Mesenchymal stem cell (in vitro differentiated cells and primary cell): ENCODE measurements around the gene C1orf210.
A peak's percentile ranks its signal among the peaks of the same experiment; 100 is the strongest.

Experiments used
- DNase-seq: peaks from one replicate; pipeline ENCODE4 v3.0.0-alpha.2; 2013
- H2AFZ ChIP-seq: one replicate; pipeline ENCODE4 v1.6.1; 2013; ENCODE audit warnings: low read depth, mild to moderate bottlenecking, control low read depth, inconsistent platforms, low read length, moderate library complexity
- H2AK5ac ChIP-seq: 2 replicates; pipeline ENCODE4 v1.6.1; 2013; ENCODE audit warnings: low read length, moderate library complexity, mild to moderate bottlenecking, inconsistent platforms; ENCODE audit not compliant: severe bottlenecking
- H2BK120ac ChIP-seq: one replicate; pipeline ENCODE4 v1.6.1; 2013; ENCODE audit warnings: low read depth, mild to moderate bottlenecking, inconsistent platforms, low read length, moderate library complexity
- H2BK12ac ChIP-seq, 2 experiments: one replicate each; pipeline ENCODE4 v1.6.1; 2013; ENCODE audit warnings: inconsistent platforms in 2 of 2, low read length in 2 of 2, mild to moderate bottlenecking in 2 of 2, moderate library complexity in 2 of 2, control low read depth in 1 of 2
- H2BK15ac ChIP-seq: one replicate; pipeline ENCODE4 v1.6.1; 2013; ENCODE audit warnings: mild to moderate bottlenecking, low read depth, inconsistent platforms; ENCODE audit not compliant: poor library complexity, severe bottlenecking
- H2BK5ac ChIP-seq: 2 replicates; pipeline ENCODE4 v1.6.1; 2013; ENCODE audit warnings: low read depth, mild to moderate bottlenecking, low read length, control low read depth, inconsistent platforms; ENCODE audit not compliant: poor library complexity, severe bottlenecking
- H3K14ac ChIP-seq, 2 experiments: one replicate each; pipeline ENCODE4 v1.6.1; 2013; ENCODE audit warnings: inconsistent platforms in 2 of 2, low read length in 2 of 2, control low read depth in 1 of 2, mild to moderate bottlenecking in 1 of 2, moderate library complexity in 1 of 2
- H3K18ac ChIP-seq, 2 experiments: one replicate each; pipeline ENCODE4 v1.6.1; 2013; ENCODE audit warnings: inconsistent platforms in 2 of 2, low read length in 2 of 2, control low read depth in 1 of 2, low read depth in 1 of 2, mild to moderate bottlenecking in 1 of 2
- H3K23ac ChIP-seq, 2 experiments: one replicate each; pipeline ENCODE4 v1.6.1; 2013; ENCODE audit warnings: inconsistent platforms in 2 of 2, low read length in 2 of 2, mild to moderate bottlenecking in 2 of 2, moderate library complexity in 2 of 2, control low read depth in 1 of 2
- H3K27ac ChIP-seq: 2 replicates; pipeline ENCODE4 v1.5.1; 2013; ENCODE audit warnings: mild to moderate bottlenecking, moderate library complexity, low read length, control low read depth, inconsistent platforms; ENCODE audit not compliant: poor library complexity, severe bottlenecking
- H3K27me3 ChIP-seq, 2 experiments: 2 replicates each; pipeline versions ENCODE4 v1.6.1 to v1.7.0; 2013; ENCODE audit warnings: low read length in 2 of 2, mild to moderate bottlenecking in 2 of 2, moderate library complexity in 2 of 2, control low read depth in 1 of 2, inconsistent platforms in 1 of 2; ENCODE audit not compliant: control insufficient read depth in 1 of 2, insufficient read depth in 1 of 2
- H3K36me3 ChIP-seq, 2 experiments: 2 replicates each; pipeline versions ENCODE4 v1.6.1 to v1.7.0; 2013; ENCODE audit warnings: low read length in 2 of 2, control low read depth in 1 of 2, inconsistent platforms in 1 of 2, low read depth in 1 of 2, mild to moderate bottlenecking in 1 of 2; ENCODE audit not compliant: insufficient read depth in 2 of 2, control insufficient read depth in 1 of 2
- H3K4ac ChIP-seq, 2 experiments: one replicate each; pipeline ENCODE4 v1.6.1; 2013; ENCODE audit warnings: inconsistent platforms in 2 of 2, low read length in 2 of 2, mild to moderate bottlenecking in 2 of 2, moderate library complexity in 2 of 2, control low read depth in 1 of 2, low read depth in 1 of 2
- H3K4me1 ChIP-seq: 2 replicates; pipeline ENCODE4 v1.6.1; 2013; ENCODE audit warnings: low read depth, low read length, control low read depth; ENCODE audit not compliant: control insufficient read depth, insufficient read depth
- H3K4me2 ChIP-seq: 2 replicates; pipeline ENCODE4 v1.6.1; 2013; ENCODE audit warnings: low read length, mild to moderate bottlenecking, inconsistent platforms; ENCODE audit not compliant: poor library complexity, severe bottlenecking
- H3K4me3 ChIP-seq, 2 experiments: 2 replicates each; pipeline versions ENCODE4 v1.5.1 to v1.7.0; 2013; ENCODE audit warnings: low read length in 2 of 2, mild to moderate bottlenecking in 2 of 2, control low read depth in 1 of 2, low read depth in 1 of 2; ENCODE audit not compliant: insufficient read depth in 1 of 2
- H3K79me1 ChIP-seq: replicated peaks from 2 replicates; pipeline ENCODE4 v1.6.1; 2013; ENCODE audit warnings: mild to moderate bottlenecking, control low read depth, low read length, inconsistent platforms; ENCODE audit not compliant: poor library complexity, severe bottlenecking
- H3K9ac ChIP-seq: 2 replicates; pipeline ENCODE4 v1.7.0; 2013; ENCODE audit warnings: mild to moderate bottlenecking, low read length, moderate library complexity
- H3K9me3 ChIP-seq: 2 replicates; pipeline ENCODE4 v1.7.0; 2013; ENCODE audit warnings: mild to moderate bottlenecking, low read length; ENCODE audit not compliant: control insufficient read depth
- H4K8ac ChIP-seq: one replicate; pipeline ENCODE4 v1.6.1; 2013; ENCODE audit warnings: inconsistent platforms, mild to moderate bottlenecking, low read length, moderate library complexity
- H4K91ac ChIP-seq: one replicate; pipeline ENCODE4 v1.6.1; 2013; ENCODE audit warnings: mild to moderate bottlenecking, low read length, inconsistent platforms
- WGBS: methylation state at CpG from one replicate; pipeline ENCODE4 v1.1.7; 2013; ENCODE audit warnings: mixed read lengths; 5-methylcytosine and 5-hydroxymethylcytosine counted together

C1orf210 gene

DNA sequence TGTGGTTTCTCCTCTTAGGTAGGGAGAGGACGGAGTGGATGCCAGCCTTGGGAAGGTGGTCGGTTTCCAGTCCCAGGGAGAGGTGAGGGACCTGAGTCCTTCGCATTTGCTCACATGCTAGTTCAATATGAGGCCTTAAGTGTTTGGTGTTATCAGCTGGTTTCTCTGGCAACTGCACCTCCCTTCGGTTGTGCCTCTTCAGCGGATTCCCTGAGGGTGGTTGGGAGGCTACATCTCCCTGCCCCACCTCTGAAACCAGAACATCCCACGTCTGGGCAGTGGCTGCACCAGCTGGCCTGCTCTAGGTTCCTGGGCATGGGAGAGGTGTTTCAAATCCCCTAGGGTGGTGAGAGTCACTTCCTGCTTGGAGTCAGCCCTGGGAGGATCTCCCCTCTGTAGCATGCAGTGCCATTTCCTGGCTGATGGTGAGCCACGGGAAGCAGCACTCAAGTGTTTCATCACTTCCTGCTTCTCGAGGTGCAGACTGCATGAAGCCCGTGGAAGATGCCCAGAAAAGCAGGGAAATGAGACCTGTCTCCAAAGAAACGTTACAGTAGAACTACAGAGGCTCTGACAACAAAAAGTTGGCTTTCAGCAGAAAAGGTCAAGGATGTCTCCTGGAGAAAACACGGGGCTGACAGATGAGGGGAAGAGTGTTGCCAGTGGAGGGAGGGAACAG is 11.1 kb downstream of the C1orf210 start:
- H4K91ac ChIP-seq, result peak overlapping the region; percentile 72
- H2BK15ac ChIP-seq, result peak overlapping the region; percentile 56
- H3K27me3 ChIP-seq, result peaks cover 15 to 33% of the 10 kb centered on the region in 2 experiments
- peak overlapping the region; percentile 38 to 40 for H3K18ac ChIP-seq
- H2AFZ ChIP-seq, result peak overlapping the region; percentile 74
- no peaks in the 10 kb centered on the region for H3K79me1 ChIP-seq
- H3K14ac ChIP-seq, result no peak overlapping the region
- DNase-seq, result peak; percentile 20
- H3K9ac ChIP-seq, result no peak overlapping the region
- no peak overlapping the region for H3K23ac ChIP-seq
- H4K8ac ChIP-seq, result peak overlapping the region; percentile 92
- H3K4me2 ChIP-seq, result no peak overlapping the region
- peak overlapping the region in 1 of 2 experiments; percentile 14 for H2BK12ac ChIP-seq
- H2BK120ac ChIP-seq, result no peak overlapping the region
- H3K9me3 ChIP-seq, result no peaks in the 10 kb centered on the region
- peaks cover 0 to 7% of the 10 kb centered on the region in 2 experiments for H3K36me3 ChIP-seq
- 63% methylated on average over 11 of the region's 11 CpGs for WGBS
- peaks cover 8% of the 10 kb centered on the region for H3K4me1 ChIP-seq
- H3K27ac ChIP-seq, result no peak overlapping the region
- no peak overlapping the region for H2BK5ac ChIP-seq
- no peak overlapping the region for H3K4ac ChIP-seq
- no peak overlapping the region for H3K4me3 ChIP-seq
- H2AK5ac ChIP-seq, result no peak overlapping the region

- Histone ChIP-seq H3K4me1 (peaks cover 8% of the 10 kb centered on the region), H2BK15ac (no peak overlapping the region), H3K4me3 (no peak overlapping the region), H3K9ac (no peak overlapping the region), H3K9me3 (no peaks in the 10 kb centered on the region), H3K23ac (no peak overlapping the region), H4K91ac (no peak overlapping the region), H3K79me1 (no peaks in the 10 kb centered on the region), H2BK5ac (no peak overlapping the region), H3K4me2 (no peak overlapping the region), H2BK120ac (no peak overlapping the region), H2AK5ac (no peak overlapping the region), H3K18ac (no peak overlapping the region), H2AFZ (no peak overlapping the region), H3K27ac (no peak overlapping the region), H3K4ac (no peak overlapping the region), H3K36me3 (peaks cover 0 to 7% of the 10 kb centered on the region in 2 experiments), H4K8ac (peak overlapping the region; percentile 92), H2BK12ac (no peak overlapping the region), H3K27me3 (peaks cover 15 to 34% of the 10 kb centered on the region in 2 experiments), H3K14ac (no peak overlapping the region)
- no peak for DNase-seq
- 100% methylated on average over 1 of the region's 7 CpGs for WGBS
Observed at GRCh38 chr1:43273708-43274107, 11.7 kb downstream of the C1orf210 start.

DNA sequence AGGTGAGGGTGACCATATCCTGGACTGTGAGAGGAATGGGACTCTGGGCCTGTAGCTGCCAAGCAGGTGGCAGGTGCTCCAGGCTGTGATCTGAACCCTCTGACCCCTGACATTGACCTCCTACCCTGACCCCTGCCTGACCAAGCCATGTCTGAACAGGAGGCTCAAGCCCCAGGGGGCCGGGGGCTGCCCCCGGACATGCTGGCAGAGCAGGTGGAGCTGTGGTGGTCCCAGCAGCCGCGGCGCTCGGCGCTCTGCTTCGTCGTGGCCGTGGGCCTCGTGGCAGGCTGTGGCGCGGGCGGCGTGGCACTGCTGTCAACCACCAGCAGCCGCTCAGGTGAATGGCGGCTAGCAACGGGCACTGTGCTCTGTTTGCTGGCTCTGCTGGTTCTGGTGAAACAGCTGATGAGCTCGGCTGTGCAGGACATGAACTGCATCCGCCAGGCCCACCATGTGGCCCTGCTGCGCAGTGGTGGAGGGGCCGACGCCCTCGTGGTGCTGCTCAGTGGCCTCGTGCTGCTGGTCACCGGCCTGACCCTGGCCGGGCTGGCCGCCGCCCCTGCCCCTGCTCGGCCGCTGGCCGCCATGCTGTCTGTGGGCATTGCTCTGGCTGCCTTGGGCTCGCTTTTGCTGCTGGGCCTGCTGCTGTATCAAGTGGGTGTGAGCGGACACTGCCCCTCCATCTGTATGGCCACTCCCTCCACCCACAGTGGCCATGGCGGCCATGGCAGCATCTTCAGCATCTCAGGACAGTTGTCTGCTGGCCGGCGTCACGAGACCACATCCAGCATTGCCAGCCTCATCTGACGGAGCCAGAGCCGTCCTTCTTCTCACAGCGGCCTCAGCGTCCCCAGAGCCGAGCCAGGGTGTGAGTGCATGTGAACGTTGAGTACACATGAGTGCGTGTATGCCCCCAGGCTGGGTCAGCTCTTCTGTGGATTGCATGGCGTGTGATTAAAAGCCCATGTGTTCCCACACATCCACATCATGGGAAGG is 12.5 kb downstream of the C1orf210 start:
- no peak overlapping the region for H3K14ac ChIP-seq
- H3K4me3 ChIP-seq, result no peak overlapping the region
- H3K23ac ChIP-seq, result no peak overlapping the region
- peaks cover 8% of the 10 kb centered on the region for H3K4me1 ChIP-seq
- no peak overlapping the region for H2AK5ac ChIP-seq
- no peak overlapping the region for H3K18ac ChIP-seq
- H3K27me3 ChIP-seq, result peaks cover 15 to 29% of the 10 kb centered on the region in 2 experiments
- H2BK12ac ChIP-seq, result no peak overlapping the region
- H3K9ac ChIP-seq, result no peak overlapping the region
- WGBS, result 97% methylated on average over 46 of the region's 46 CpGs
- H2BK5ac ChIP-seq, result no peak overlapping the region
- no peak overlapping the region for H3K4ac ChIP-seq
- H3K4me2 ChIP-seq, result no peak overlapping the region
- peaks cover 0 to 7% of the 10 kb centered on the region in 2 experiments for H3K36me3 ChIP-seq
- H2BK15ac ChIP-seq, result no peak overlapping the region
- no peaks in the 10 kb centered on the region for H3K79me1 ChIP-seq
- H4K8ac ChIP-seq, result no peak overlapping the region
- no peak overlapping the region for H3K27ac ChIP-seq
- H2BK120ac ChIP-seq, result no peak overlapping the region
- H2AFZ ChIP-seq, result no peak overlapping the region
- H3K9me3 ChIP-seq, result no peaks in the 10 kb centered on the region
- peak overlapping the region; percentile 25 for H4K91ac ChIP-seq
- DNase-seq, result no peak

GRCh38 chr1:43272161-43272560 is 13.2 kb downstream of the C1orf210 start:
- Histone ChIP-seq H4K91ac (no peak overlapping the region), H3K27ac (no peak overlapping the region), H2AFZ (no peak overlapping the region), H2BK15ac (no peak overlapping the region), H3K23ac (no peak overlapping the region), H2BK120ac (no peak overlapping the region), H2AK5ac (no peak overlapping the region), H3K36me3 (peaks cover 0 to 7% of the 10 kb centered on the region in 2 experiments), H2BK5ac (no peak overlapping the region), H3K4me2 (no peak overlapping the region), H3K4me1 (peaks cover 8% of the 10 kb centered on the region), H2BK12ac (no peak overlapping the region), H3K9ac (no peak overlapping the region), H3K4me3 (no peak overlapping the region), H3K14ac (no peak overlapping the region), H3K4ac (no peak overlapping the region), H4K8ac (no peak overlapping the region), H3K27me3 (peaks cover 15 to 29% of the 10 kb centered on the region in 2 experiments), H3K9me3 (no peaks in the 10 kb centered on the region), H3K18ac (no peak overlapping the region), H3K79me1 (no peaks in the 10 kb centered on the region)
- 88% methylated on average over 8 of the region's 9 CpGs for WGBS
- DNase-seq, result no peak
